HG03558 (cell line): ENCODE results near the gene ACP7.
"Not testable (repeated sequence)": the region's sequence is repeated elsewhere in the genome, so short reads cannot be mapped to it uniquely, and the experiment has no call there.

ENCODE experiments used
- ATAC-seq: cut with Tn5 transposase; IDR thresholded peaks from one replicate; pipeline ENCODE4 v1.9.1; 2021; ENCODE audit warnings: moderate number of reproducible peaks; ENCODE audit not compliant: unreplicated experiment; ENCODE audit errors: extremely low read depth

ACP7 gene

GRCh38 chr19:39083983-39084731 lies at the start of gene ACP7:
Gene ACP7, plus strand, starts transcription at chr19:39084368. Its CDS starts 902 bp downstream, at chr19:39085270.
- ATAC-seq, result no peak

- ATAC-seq, result no peak
Observed at GRCh38 chr19:39036581-39036980, 47.6 kb upstream of the ACP7 start.

- no peak for ATAC-seq
Observed at GRCh38 chr19:39037194-39037593, 47.0 kb upstream of the ACP7 start.

GRCh38 chr19:39038098-39038497 lies 46.1 kb upstream of the ACP7 start:
- no peak for ATAC-seq

GRCh38 chr19:39045506-39045905 lies 38.7 kb upstream of the ACP7 start:
- no peak for ATAC-seq

GRCh38 chr19:39046037-39046821 lies 37.9 kb upstream of the ACP7 start:
- ATAC-seq, result no peak

GRCh38 chr19:39047073-39047472 lies 37.1 kb upstream of the ACP7 start:
- ATAC-seq, result no peak

GRCh38 chr19:39052243-39052746 lies 31.9 kb upstream of the ACP7 start:
- ATAC-seq, result no peak

- no peak for ATAC-seq
Observed at GRCh38 chr19:39052846-39053245, 31.3 kb upstream of the ACP7 start.

GRCh38 chr19:39053276-39054090 lies 30.7 kb upstream of the ACP7 start:
- no peak for ATAC-seq

- ATAC-seq, result no peak
Observed at GRCh38 chr19:39054091-39054470, 30.1 kb upstream of the ACP7 start.

GRCh38 chr19:39057615-39058014 lies 26.6 kb upstream of the ACP7 start:
- ATAC-seq, result no peak

- no peak for ATAC-seq
Observed at GRCh38 chr19:39059302-39059701, 24.9 kb upstream of the ACP7 start.

- no peak for ATAC-seq
Observed at GRCh38 chr19:39060171-39060570, 24.0 kb upstream of the ACP7 start.

GRCh38 chr19:39064405-39064804 lies 19.8 kb upstream of the ACP7 start:
- no peak for ATAC-seq

- ATAC-seq, result no peak
Observed at GRCh38 chr19:39065928-39066327, 18.2 kb upstream of the ACP7 start.

- no peak for ATAC-seq
Observed at GRCh38 chr19:39067104-39067503, 17.1 kb upstream of the ACP7 start.

GRCh38 chr19:39068259-39068658 lies 15.9 kb upstream of the ACP7 start:
- not testable (repeated sequence) for ATAC-seq

GRCh38 chr19:39070888-39071287 lies 13.3 kb upstream of the ACP7 start:
- ATAC-seq, result no peak

- ATAC-seq, result no peak
Observed at GRCh38 chr19:39074205-39074692, 9.9 kb upstream of the ACP7 start.
